Measurements from ENCODE around the gene KDM6B.

The KDM6B gene

DNA sequence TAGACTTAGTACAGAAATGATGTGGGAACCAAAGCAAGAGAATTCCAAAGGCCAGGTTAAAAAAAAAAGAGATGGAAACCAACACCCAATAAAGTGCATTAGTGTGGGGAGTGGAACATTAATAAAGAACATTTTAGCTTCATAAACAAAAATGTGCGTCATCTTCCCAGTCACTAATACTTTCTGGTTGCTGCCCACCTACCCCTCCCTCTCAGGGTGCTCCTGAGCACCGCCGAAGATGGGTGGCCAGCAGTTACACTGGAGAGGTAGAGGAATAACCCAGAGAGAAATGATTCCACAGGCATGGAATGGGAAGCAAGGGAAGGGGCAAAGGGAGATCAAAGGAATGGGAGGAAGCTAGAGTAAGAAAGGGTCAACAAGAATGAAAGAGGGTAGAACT is 48.6 kb downstream of the KDM6B start:
- TF ChIP-seq, protein P1, sequence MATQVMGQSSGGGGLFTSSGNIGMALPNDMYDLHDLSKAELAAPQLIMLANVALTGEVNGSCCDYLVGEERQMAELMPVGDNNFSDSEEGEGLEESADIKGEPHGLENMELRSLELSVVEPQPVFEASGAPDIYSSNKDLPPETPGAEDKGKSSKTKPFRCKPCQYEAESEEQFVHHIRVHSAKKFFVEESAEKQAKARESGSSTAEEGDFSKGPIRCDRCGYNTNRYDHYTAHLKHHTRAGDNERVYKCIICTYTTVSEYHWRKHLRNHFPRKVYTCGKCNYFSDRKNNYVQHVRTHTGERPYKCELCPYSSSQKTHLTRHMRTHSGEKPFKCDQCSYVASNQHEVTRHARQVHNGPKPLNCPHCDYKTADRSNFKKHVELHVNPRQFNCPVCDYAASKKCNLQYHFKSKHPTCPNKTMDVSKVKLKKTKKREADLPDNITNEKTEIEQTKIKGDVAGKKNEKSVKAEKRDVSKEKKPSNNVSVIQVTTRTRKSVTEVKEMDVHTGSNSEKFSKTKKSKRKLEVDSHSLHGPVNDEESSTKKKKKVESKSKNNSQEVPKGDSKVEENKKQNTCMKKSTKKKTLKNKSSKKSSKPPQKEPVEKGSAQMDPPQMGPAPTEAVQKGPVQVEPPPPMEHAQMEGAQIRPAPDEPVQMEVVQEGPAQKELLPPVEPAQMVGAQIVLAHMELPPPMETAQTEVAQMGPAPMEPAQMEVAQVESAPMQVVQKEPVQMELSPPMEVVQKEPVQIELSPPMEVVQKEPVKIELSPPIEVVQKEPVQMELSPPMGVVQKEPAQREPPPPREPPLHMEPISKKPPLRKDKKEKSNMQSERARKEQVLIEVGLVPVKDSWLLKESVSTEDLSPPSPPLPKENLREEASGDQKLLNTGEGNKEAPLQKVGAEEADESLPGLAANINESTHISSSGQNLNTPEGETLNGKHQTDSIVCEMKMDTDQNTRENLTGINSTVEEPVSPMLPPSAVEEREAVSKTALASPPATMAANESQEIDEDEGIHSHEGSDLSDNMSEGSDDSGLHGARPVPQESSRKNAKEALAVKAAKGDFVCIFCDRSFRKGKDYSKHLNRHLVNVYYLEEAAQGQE (IDR thresholded peaks at IDR 0.05; ENCODE audit: insufficient replicate concordance, low read depth): no peak
- TF ChIP-seq POLR2AphosphoS5 (IDR thresholded peaks at IDR 0.05; ENCODE audit: low read depth) (no peak), SPI1 (IDR thresholded peaks at IDR 0.05; ENCODE audit: borderline replicate concordance, low read depth) (no peak), GABPA (IDR thresholded peaks at IDR 0.05; ENCODE audit: low read depth) (no peak)
- TF ChIP-seq, protein P2, sequence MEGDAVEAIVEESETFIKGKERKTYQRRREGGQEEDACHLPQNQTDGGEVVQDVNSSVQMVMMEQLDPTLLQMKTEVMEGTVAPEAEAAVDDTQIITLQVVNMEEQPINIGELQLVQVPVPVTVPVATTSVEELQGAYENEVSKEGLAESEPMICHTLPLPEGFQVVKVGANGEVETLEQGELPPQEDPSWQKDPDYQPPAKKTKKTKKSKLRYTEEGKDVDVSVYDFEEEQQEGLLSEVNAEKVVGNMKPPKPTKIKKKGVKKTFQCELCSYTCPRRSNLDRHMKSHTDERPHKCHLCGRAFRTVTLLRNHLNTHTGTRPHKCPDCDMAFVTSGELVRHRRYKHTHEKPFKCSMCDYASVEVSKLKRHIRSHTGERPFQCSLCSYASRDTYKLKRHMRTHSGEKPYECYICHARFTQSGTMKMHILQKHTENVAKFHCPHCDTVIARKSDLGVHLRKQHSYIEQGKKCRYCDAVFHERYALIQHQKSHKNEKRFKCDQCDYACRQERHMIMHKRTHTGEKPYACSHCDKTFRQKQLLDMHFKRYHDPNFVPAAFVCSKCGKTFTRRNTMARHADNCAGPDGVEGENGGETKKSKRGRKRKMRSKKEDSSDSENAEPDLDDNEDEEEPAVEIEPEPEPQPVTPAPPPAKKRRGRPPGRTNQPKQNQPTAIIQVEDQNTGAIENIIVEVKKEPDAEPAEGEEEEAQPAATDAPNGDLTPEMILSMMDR (IDR thresholded peaks at IDR 0.05; ENCODE audit: insufficient read depth, low read length): no peak
- H3K27ac ChIP-seq (replicated peaks): no peak overlapping the region
- DNase-seq (ENCODE audit: low read depth in 1 of 2, low spot score in 1 of 2): no peak
- no peaks in the 10 kb centered on the region for H3K27me3 ChIP-seq (ENCODE audit: insufficient read depth, poor library complexity, severe bottlenecking)
- H3K4me3 ChIP-seq (replicated peaks; ENCODE audit: insufficient read depth, low read length): no peak overlapping the region
